ENCODE measurements around the gene KLRK1.

GRCh38 chr12:10361084-10361483, 28.8 kb downstream of the KLRK1 start:
- TF ChIP-seq CTCF (IDR thresholded peaks at IDR 0.05; ENCODE audit: insufficient read depth, low read length): no peak
- TF ChIP-seq SPI1 (IDR thresholded peaks at IDR 0.05; ENCODE audit: borderline replicate concordance, low read depth): no peak
- TF ChIP-seq, protein P1, sequence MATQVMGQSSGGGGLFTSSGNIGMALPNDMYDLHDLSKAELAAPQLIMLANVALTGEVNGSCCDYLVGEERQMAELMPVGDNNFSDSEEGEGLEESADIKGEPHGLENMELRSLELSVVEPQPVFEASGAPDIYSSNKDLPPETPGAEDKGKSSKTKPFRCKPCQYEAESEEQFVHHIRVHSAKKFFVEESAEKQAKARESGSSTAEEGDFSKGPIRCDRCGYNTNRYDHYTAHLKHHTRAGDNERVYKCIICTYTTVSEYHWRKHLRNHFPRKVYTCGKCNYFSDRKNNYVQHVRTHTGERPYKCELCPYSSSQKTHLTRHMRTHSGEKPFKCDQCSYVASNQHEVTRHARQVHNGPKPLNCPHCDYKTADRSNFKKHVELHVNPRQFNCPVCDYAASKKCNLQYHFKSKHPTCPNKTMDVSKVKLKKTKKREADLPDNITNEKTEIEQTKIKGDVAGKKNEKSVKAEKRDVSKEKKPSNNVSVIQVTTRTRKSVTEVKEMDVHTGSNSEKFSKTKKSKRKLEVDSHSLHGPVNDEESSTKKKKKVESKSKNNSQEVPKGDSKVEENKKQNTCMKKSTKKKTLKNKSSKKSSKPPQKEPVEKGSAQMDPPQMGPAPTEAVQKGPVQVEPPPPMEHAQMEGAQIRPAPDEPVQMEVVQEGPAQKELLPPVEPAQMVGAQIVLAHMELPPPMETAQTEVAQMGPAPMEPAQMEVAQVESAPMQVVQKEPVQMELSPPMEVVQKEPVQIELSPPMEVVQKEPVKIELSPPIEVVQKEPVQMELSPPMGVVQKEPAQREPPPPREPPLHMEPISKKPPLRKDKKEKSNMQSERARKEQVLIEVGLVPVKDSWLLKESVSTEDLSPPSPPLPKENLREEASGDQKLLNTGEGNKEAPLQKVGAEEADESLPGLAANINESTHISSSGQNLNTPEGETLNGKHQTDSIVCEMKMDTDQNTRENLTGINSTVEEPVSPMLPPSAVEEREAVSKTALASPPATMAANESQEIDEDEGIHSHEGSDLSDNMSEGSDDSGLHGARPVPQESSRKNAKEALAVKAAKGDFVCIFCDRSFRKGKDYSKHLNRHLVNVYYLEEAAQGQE (IDR thresholded peaks at IDR 0.05; ENCODE audit: insufficient replicate concordance, low read depth): no peak
- no peak for TF ChIP-seq POLR2AphosphoS5 (IDR thresholded peaks at IDR 0.05; ENCODE audit: low read depth)
